Ovary (tissue), 3 donors: ENCODE results near the gene ZNF398.

Source experiments
- CTCF ChIP-seq, 3 donors: fragments of 450-650 bp in 2 of 3; fragments of 200-600 bp in 1 of 3; IDR thresholded peaks; one replicate each; pipeline versions ENCODE4 v1.5.1 to v1.8.0; 2016 to 2022; ENCODE audit warnings: antibody characterized with exemption in 3 of 3, mild to moderate bottlenecking in 1 of 3
- EP300 ChIP-seq: sonication (generic); formaldehyde crosslinking; IDR thresholded peaks from one replicate; pipeline ENCODE4 v1.6.1; 2017; ENCODE audit warnings: antibody characterized with exemption
- POLR2A ChIP-seq: fragments of 450-650 bp; IDR thresholded peaks from one replicate; pipeline ENCODE4 v1.6.1; 2017; ENCODE audit warnings: antibody characterized with exemption, mild to moderate bottlenecking, moderate library complexity
- donor health status: DM: no; HTN: no; CAD: no.

DNA sequence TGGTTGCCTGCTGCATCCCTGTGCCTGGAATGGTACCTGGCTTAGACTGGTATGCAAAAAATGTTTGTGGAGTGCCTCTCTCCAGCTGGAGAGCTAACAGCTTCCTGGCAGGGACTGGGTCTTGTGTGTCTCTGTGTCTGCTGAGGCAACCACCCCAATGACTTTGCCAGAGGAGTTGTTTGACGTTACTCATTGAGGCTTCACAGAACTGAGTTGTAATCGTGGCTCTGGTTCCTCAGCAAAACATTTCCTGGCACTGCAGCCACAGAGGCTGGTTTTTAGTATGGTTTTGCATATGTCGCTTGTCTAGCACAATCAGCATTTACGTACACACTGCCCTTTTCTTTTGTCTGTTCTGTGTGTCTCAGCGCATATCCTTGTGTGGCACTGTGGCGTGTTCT lies 55.6 kb downstream of the ZNF398 start:
- TF ChIP-seq CTCF (IDR thresholded peaks at IDR 0.05) (no peak), EP300 (no peak), POLR2A (no peak)
